Activated T-helper 1 cell treated with anti-CD3 and anti-CD28 coated beads, Interleukin-12 subunit alpha, Interleukin-12 subunit beta, Interleukin-2, Interleukin-4 antibody, amounts not matched to agents 30 ng/mL and 10 ng/mL and 1 ng/mL, durations not matched to agents 14 hours and 24 hours and 36 hours (primary cell): ENCODE measurements around the gene APOBEC3H. TPM values are rescaled to one million over a fixed set of nuclear protein-coding genes. Genes with fewer than 3 reads are reported as not detected.

Experiments used
- DNase-seq: peaks from one replicate; pipeline ENCODE4 v3.0.0; 2021; ENCODE audit warnings: low spot score
- H3K27ac Mint-ChIP-seq: one replicate; pipeline ENCODE4 v1.8.0; 2021; ENCODE audit warnings: mild to moderate bottlenecking, mixed read lengths
- H3K27me3 Mint-ChIP-seq: one replicate; pipeline ENCODE4 v1.8.0; 2022; ENCODE audit warnings: mild to moderate bottlenecking, moderate library complexity, mixed read lengths; ENCODE audit not compliant: insufficient read depth
- H3K36me3 Mint-ChIP-seq: one replicate; pipeline ENCODE4 v1.8.0; 2021; ENCODE audit warnings: low read depth, mixed read lengths
- H3K4me1 Mint-ChIP-seq: one replicate; pipeline ENCODE4 v1.8.0; 2021; ENCODE audit warnings: low read depth, mixed read lengths
- H3K4me3 Mint-ChIP-seq: one replicate; pipeline ENCODE4 v1.8.0; 2021; ENCODE audit warnings: mild to moderate bottlenecking, moderate library complexity, mixed read lengths
- H3K9me3 Mint-ChIP-seq: one replicate; pipeline ENCODE4 v1.8.0; 2021; ENCODE audit warnings: mixed read lengths
- intact Hi-C: fragments of 100-400 bp; cut with micrococcal nuclease; formaldehyde crosslinking; loops from one replicate; pipeline ENCODE4 v1.15.1; 2024
- total RNA-seq: library from RNA; stranded (reverse); gene quantifications from 2 replicates; pipeline ENCODE4 v1.2.3, GENCODE V29; 2022

The APOBEC3H gene
- total RNA-seq, 1 donor from 2014 or later = 5.0 TPM

GRCh38 chr22:39151329-39151975 is 54.4 kb downstream of the APOBEC3H start:
- peaks cover 5% of the 10 kb centered on the region for H3K36me3 Mint-ChIP-seq
- no peak for DNase-seq
- H3K4me1 Mint-ChIP-seq = peaks cover 36% of the 10 kb centered on the region
- no peaks in the 10 kb centered on the region for H3K9me3 Mint-ChIP-seq
- H3K27me3 Mint-ChIP-seq = peaks cover 23% of the 10 kb centered on the region
- peak overlapping the region; percentile 75 for H3K4me3 Mint-ChIP-seq
- no peak overlapping the region for H3K27ac Mint-ChIP-seq
- intact Hi-C loops = no loop called here

- no peak for DNase-seq
- Mint-ChIP-seq H3K27me3 (peaks cover 23% of the 10 kb centered on the region), H3K4me3 (peak overlapping the region; percentile 75), H3K4me1 (peaks cover 32% of the 10 kb centered on the region), H3K36me3 (peaks cover 5% of the 10 kb centered on the region), H3K27ac (peak overlapping the region; percentile 55), H3K9me3 (no peaks in the 10 kb centered on the region)
- intact Hi-C loops = loop anchor here (1.0 to 2.0 kb wide), 3 partner anchors 8 to 164 kb away; partner anchors contain the start of gene APOBEC3C
These were observed 55.0 kb downstream of the APOBEC3H start for GRCh38 chr22:39152024-39152510.

GRCh38 chr22:39152511-39153219 is 55.6 kb downstream of the APOBEC3H start, which contains the start of gene CBX7:
TSS of gene CBX7 (minus strand) at chr22:39152680. CDS start at chr22:39152444, 236 bp downstream.
- peak within 1 kb of the TSS; percentile 74 for H3K27ac Mint-ChIP-seq
- peak within 1 kb of the TSS; percentile 89 for H3K4me3 Mint-ChIP-seq
- H3K27me3 Mint-ChIP-seq = peaks cover 23% of the 10 kb centered on the region
- intact Hi-C loops = loop anchor here (1.0 to 2.0 kb wide), 3 partner anchors 8 to 164 kb away; partner anchors contain the start of gene APOBEC3C
- H3K36me3 Mint-ChIP-seq = peaks cover 4% of the 10 kb centered on the region
- peak; percentile 93 for DNase-seq
- H3K4me1 Mint-ChIP-seq = peaks cover 32% of the 10 kb centered on the region
- no peaks in the 10 kb centered on the region for H3K9me3 Mint-ChIP-seq

GRCh38 chr22:39153220-39153717 is 56.2 kb downstream of the APOBEC3H start:
- H3K27me3 Mint-ChIP-seq = peaks cover 23% of the 10 kb centered on the region
- no peak for DNase-seq
- peaks cover 32% of the 10 kb centered on the region for H3K4me1 Mint-ChIP-seq
- peak overlapping the region; percentile 89 for H3K4me3 Mint-ChIP-seq
- H3K9me3 Mint-ChIP-seq = no peaks in the 10 kb centered on the region
- peak overlapping the region; percentile 74 for H3K27ac Mint-ChIP-seq
- intact Hi-C loops = loop anchor here (2.0 kb wide), 1 partner anchor 138 kb away; the partner anchor contains the start of gene APOBEC3C
- peaks cover 2% of the 10 kb centered on the region for H3K36me3 Mint-ChIP-seq

Other genes with a start within 250 kb of the APOBEC3H start
- gene CBX6, start 225.0 kb upstream of the APOBEC3H start, total RNA-seq = 171 and 178 TPM in 2 replicates
- not detected in 2 replicates for gene APOBEC3A, start 139.6 kb upstream of the APOBEC3H start, total RNA-seq
- 17.9 and 19.5 TPM in 2 replicates for gene APOBEC3B, start 114.9 kb upstream of the APOBEC3H start, total RNA-seq
- 71.5 and 73.2 TPM in 2 replicates for gene APOBEC3C, start 83.0 kb upstream of the APOBEC3H start, total RNA-seq
- gene APOBEC3D, start 76.1 kb upstream of the APOBEC3H start, total RNA-seq = 23.6 and 26.9 TPM in 2 replicates
- 19.0 and 21.6 TPM in 2 replicates for gene APOBEC3F, start 56.4 kb upstream of the APOBEC3H start, total RNA-seq
- 53.7 and 56.7 TPM in 2 replicates for gene APOBEC3G, start 20.0 kb upstream of the APOBEC3H start, total RNA-seq
- gene CBX7, start 55.4 kb downstream of the APOBEC3H start, total RNA-seq = 12.7 and 13.8 TPM in 2 replicates
- gene PDGFB, start 147.7 kb downstream of the APOBEC3H start, total RNA-seq = 0.78 and 1.2 TPM in 2 replicates
- 1,905 and 1,941 TPM in 2 replicates for gene RPL3, start 222.4 kb downstream of the APOBEC3H start, total RNA-seq